Coronary artery (tissue), 2 donors: Measurements from ENCODE around the gene COL9A1.

Source experiments
- DNase-seq: peaks from one replicate; pipeline ENCODE4 v3.0.0-alpha.2; 2017; ENCODE audit warnings: low spot score
- H3K27ac ChIP-seq, 2 donors: fragments of 200-600 bp; sonication (generic); one replicate each; pipeline ENCODE4 v1.5.1; 2016 to 2019
- H3K4me3 ChIP-seq: fragments of 200-600 bp; sonication (generic); 2 replicates; pipeline ENCODE4 v1.5.1; 2016; ENCODE audit warnings: mild to moderate bottlenecking, moderate library complexity
- CTCF ChIP-seq: fragments of 200-600 bp; sonication (generic); IDR thresholded peaks from one replicate; pipeline ENCODE4 v1.5.1; 2019; ENCODE audit warnings: antibody characterized with exemption

Gene COL9A1

DNA sequence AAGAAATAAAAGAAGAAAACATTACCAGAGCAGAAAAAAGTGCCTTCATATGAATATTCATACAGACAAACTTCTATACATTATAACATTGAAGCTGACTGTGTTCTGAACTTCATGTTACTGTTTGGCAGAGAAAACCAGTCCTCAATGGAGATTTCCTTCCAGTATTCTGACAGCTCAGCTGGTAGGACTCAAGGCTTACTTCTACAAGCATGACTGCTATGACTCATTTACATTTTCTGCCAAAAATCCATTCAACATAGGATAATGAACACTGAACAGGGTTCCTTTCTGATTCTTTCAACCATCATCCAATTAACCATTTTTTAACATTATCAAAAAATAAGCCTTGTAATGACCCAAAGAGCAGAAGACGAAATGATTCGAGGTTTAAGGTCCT, 25.4 kb downstream of the COL9A1 start:
- Histone ChIP-seq H3K4me3 (no peak overlapping the region), H3K27ac (no peak overlapping the region)
- TF ChIP-seq CTCF = no peak
- no peak for DNase-seq

DNA sequence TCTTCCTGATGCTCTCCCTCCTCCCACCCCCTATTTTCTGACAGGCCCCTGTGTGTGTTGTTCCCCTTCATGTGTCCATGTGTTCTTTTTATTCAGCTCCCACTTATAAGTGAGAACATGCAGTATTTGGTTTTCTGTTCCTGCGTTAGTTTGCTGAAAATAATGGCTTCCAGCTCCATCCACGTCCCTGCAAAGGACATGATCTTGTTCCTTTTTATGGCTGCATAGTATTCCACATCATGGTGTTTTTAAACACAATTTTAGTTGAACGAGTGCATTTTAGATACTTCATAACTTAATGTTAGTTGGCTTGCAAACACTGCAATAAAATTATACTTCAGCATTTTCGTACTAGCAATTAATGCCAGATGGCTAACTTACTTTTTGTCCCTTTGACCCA, 28.5 kb downstream of the COL9A1 start:
- no peak for TF ChIP-seq CTCF
- H3K27ac ChIP-seq = no peak overlapping the region
- DNase-seq = no peak
- H3K4me3 ChIP-seq = no peak overlapping the region

DNA sequence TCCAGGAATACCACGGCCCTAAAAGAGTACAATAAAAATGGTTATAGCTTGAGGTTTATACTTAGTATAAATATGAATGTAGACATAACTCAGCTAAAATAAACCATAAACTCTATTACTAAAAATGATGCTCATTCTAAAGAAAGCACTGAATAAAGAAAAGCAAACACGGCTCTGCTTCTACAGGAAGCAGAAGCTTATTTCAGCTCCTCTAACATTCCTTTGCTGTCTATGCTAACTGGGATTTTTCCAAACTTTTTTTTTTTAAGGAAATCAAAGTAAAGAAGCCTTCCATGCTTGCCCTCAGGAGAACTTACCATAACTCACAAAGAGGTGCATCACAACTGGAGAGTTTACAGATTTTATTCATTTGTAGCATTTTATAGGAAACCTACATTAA, 30.8 kb downstream of the COL9A1 start:
- no peak overlapping the region for H3K27ac ChIP-seq
- DNase-seq = no peak

GRCh38 chr6:70270287-70271005, 32.4 kb downstream of the COL9A1 start:
- TF ChIP-seq CTCF = no peak
- no peak for DNase-seq
- Histone ChIP-seq H3K27ac (no peak overlapping the region), H3K4me3 (no peak overlapping the region)

More for the DNA sequence above, 30.8 kb downstream of the COL9A1 start:
- H3K4me3 ChIP-seq = no peak overlapping the region
- TF ChIP-seq CTCF = no peak

- no peak overlapping the region for H3K27ac ChIP-seq
- H3K4me3 ChIP-seq = no peak overlapping the region
- TF ChIP-seq CTCF = no peak
- no peak for DNase-seq
Measured at GRCh38 chr6:70266142-70266541, 36.7 kb downstream of the COL9A1 start.

DNA sequence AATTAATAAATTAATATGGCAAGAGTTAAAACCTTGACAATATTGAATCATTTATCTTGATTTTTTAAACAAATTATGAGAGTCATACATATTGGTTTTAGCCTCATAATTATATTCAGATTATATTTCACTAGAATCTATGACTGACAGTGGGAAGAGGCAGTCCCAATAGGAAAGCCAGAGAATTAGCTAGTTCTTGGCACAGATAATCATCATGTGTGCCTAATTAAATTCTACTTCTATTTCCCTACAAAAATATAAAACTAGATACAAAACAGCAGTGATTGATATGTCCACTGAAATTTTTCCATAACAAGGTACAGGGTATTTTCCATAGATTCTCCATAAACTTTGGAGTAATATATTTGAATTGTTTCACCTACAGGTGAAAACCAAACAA, 38.6 kb downstream of the COL9A1 start:
- TF ChIP-seq CTCF = no peak
- no peak for DNase-seq

DNA sequence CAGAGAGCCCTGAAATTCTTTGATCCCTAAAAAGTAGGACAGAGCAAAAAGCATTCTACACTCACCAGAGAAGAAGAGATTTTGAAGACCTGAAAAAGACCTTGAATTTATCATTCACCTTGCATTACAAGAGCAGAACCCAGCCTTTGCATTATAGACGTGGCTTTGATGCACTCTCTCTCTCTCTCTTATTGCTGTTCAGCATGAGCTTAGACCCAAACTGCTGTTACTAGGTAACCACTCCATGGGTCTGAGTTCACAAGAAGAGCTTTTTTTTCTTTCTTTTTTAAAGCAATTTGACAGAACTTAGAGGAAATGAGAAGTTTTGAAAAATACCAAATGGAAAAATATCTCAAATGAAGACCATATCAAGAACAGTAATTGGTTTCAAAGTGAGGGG, 44.4 kb downstream of the COL9A1 start:
- DNase-seq = no peak
- Histone ChIP-seq H3K4me3 (no peak overlapping the region), H3K27ac (no peak overlapping the region)
- TF ChIP-seq CTCF = no peak

More for the DNA sequence above, 38.6 kb downstream of the COL9A1 start:
- H3K4me3 ChIP-seq = no peak overlapping the region
- no peak overlapping the region for H3K27ac ChIP-seq
